GM12874 (cell line): Measurements from ENCODE around the gene HRH3.

Experiments
- TF ChIP-seq, protein P1 (sequence below): IDR thresholded peaks from 2 replicates; pipeline ENCODE4 v1.5.1; 2011; ENCODE audit warnings: low read depth, mild to moderate bottlenecking, control low read depth, low read length, moderate library complexity; ENCODE audit not compliant: insufficient read depth

HRH3 gene

DNA sequence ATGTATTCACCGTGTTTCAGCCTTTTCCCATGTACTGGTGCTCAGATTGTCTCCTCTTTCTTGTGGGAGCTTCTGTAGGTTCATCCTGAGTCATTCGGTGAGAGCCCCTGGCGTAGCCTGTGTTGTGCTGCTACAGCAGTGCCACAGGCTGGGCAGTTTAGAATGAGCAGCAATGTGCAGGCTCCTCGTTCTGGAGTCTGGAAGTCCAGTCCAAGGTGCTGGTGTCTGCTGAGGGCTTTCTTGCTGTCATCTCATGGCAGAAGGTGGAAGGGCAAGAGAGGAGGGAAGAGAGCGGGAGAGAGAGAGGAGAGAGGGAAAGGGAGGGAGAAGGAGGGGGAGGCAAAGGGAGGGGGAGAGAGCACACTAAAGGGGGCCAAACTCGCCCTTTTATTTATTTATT is 33.3 kb upstream of the HRH3 start:
- TF ChIP-seq, protein P1, sequence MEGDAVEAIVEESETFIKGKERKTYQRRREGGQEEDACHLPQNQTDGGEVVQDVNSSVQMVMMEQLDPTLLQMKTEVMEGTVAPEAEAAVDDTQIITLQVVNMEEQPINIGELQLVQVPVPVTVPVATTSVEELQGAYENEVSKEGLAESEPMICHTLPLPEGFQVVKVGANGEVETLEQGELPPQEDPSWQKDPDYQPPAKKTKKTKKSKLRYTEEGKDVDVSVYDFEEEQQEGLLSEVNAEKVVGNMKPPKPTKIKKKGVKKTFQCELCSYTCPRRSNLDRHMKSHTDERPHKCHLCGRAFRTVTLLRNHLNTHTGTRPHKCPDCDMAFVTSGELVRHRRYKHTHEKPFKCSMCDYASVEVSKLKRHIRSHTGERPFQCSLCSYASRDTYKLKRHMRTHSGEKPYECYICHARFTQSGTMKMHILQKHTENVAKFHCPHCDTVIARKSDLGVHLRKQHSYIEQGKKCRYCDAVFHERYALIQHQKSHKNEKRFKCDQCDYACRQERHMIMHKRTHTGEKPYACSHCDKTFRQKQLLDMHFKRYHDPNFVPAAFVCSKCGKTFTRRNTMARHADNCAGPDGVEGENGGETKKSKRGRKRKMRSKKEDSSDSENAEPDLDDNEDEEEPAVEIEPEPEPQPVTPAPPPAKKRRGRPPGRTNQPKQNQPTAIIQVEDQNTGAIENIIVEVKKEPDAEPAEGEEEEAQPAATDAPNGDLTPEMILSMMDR = no peak

DNA sequence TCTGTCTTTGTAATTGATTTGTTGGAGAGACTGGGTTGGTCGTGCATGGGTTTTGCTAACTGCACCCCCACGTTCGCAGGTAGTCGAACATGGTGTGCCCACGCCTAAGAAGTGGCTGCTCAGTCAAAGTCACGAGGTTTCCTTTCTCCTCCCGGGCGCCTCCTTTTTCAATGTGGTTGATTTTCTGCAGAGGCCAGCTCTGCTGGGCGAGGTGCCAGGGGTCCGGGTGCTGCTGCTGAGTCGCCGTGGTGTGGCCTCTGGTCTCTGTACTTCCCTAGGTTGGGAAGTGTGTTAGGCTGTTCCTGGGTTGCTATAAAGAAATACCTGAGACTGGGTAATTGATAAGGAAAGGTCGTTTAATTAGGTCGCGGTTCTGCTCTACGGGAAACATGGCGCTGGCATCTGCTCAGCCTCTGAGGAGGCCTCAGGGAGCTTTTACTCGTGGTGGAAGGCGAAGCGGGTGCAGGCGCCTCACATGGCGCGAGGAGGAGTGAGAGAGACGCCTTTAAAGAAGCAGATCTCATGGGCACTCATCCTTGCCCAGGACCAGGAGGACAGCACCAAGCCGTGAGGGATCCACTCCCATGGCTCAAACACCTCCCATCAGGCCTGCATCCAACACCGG is 32.4 kb upstream of the HRH3 start:
- TF ChIP-seq, protein P1 = no peak

DNA sequence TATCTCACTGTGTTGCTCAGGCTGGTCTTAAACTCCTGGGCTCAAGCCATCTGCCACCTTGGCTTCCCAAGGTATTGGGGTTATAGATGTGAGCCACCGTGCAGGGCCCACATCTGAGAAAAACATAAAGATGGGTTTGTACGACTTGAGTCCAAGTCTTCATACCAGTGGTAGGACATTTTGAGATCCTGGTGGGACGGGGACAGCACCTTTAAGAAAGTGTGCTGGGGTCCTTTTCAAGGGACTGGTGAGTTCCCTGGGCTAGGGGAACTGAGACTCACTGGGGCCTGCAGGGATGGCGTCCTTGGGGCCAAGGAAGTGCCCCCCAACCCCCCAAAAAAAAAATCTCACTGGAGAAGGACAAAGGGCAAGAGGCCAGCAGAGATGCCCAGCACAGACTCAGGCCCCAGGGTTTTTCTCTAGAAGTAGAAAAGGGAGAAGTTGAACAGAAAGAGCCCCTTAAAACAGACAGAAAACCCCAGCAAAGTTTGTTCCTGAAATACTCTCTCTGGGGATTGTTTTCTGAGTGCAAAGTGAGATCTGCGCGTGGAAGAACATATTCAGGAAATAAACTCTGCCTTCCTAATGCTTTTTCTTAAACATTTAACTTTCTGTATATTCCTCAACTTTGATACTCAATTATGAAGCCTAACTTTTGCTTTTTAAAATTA is 28.9 kb upstream of the HRH3 start:
- TF ChIP-seq, protein P1 = no peak

DNA sequence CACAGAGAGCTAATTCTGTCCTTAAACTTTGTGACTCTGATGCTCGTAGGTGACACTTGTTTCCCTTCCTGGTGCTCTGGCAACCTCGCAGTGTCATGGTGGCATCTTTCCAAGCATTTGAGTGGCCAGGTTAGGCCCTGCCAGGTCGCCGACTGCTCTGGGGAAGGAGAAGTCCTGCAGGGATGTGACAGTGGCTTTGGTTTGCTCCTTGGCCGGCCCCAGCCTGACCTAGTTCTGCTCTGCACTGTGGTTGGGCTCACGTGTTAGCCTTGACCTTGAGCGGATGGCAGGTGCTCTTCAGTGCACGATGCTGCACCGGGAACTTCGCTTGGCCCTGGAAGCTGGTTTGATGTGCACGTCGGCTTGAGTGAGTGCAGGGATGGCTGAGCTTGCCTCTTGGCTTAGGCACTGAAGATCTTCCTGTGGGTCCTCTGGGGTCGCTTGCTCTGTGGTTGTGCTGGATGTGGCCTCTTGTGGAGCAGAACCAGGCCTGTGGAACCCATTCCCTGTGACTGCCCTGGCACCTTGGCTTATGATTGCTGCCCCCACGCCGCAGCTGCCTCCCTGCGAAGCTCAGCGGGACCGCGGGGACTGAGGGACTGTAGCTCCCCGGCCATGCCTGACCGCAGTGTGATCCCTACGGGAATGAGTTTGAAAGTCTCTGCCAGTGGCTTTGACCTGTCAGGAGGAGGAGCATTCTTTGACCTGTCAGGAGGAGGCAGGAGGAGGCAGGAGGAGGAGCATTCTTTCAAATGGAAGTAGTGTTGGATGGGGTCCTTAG is 27.0 kb upstream of the HRH3 start:
- TF ChIP-seq, protein P1 = no peak

DNA sequence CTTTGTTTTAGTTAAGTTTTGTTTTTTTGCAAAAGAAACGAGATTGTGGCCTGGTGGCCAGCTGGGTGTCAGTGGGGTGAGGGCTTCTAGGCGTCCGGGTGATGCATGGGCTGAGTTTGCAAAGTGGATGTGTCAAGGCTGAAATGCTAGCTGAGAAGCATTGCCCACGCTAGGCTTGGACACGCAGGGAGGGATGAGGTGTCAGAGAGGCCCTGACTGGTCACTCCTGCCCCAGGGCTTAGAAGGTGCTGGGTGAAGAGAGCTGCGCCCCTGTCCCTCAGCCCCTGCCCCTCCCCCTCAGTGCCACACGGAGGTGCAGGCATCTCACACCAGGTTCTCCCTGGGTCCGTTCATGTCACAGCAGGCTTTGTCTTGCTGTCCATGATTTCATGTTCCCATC is 26.4 kb upstream of the HRH3 start:
- TF ChIP-seq, protein P1 = no peak

DNA sequence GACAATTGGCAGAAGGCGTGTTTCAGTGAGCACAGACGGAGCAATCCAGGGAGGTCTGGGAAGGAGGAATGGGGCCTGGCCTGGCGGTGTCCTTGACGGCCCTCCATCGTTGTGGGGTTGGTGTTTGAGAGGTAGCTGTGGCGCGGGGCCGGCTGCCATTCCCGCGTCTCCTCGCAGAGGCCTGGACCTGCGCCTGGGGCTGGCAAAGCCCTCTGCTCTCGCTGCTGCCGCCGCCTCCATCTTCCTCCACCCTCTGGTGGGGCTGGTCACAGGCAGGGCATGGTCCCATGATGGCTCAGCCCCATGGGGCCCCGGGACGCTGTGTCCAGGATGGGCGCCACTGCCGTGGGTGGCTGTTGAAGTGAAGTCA is 25.8 kb upstream of the HRH3 start:
- TF ChIP-seq, protein P1 = no peak

DNA sequence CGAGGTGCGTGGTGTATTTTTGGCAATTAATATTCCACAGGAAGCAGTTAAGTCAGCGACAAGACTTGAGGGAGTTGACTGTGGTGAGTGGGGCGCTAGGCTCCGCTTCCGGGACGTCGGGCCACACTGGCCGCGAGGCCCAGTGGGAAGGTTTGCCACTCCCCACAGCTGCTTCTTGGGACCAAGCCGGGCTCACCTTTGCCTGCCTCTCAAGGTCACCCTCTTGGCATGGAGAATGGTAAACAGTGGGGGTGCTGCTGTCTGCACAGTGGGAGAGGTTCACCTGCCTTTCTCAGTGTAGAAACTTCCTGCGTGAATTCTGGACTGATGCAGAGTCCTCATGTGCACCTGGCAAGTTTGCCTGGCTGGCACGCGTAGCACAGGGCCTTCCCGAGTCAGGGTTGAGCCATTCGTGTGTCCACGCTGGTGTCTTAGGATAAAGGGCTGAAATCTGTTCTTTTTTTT is 24.6 kb upstream of the HRH3 start:
- TF ChIP-seq, protein P1 = no peak
